ENCODE data around the gene VPS37B. TPM values are rescaled to one million over a fixed set of nuclear protein-coding genes. Genes with fewer than 3 reads are reported as not detected.

Gene VPS37B
- total RNA-seq, 1 experiment from 2014 or later = 12.3 TPM

DNA sequence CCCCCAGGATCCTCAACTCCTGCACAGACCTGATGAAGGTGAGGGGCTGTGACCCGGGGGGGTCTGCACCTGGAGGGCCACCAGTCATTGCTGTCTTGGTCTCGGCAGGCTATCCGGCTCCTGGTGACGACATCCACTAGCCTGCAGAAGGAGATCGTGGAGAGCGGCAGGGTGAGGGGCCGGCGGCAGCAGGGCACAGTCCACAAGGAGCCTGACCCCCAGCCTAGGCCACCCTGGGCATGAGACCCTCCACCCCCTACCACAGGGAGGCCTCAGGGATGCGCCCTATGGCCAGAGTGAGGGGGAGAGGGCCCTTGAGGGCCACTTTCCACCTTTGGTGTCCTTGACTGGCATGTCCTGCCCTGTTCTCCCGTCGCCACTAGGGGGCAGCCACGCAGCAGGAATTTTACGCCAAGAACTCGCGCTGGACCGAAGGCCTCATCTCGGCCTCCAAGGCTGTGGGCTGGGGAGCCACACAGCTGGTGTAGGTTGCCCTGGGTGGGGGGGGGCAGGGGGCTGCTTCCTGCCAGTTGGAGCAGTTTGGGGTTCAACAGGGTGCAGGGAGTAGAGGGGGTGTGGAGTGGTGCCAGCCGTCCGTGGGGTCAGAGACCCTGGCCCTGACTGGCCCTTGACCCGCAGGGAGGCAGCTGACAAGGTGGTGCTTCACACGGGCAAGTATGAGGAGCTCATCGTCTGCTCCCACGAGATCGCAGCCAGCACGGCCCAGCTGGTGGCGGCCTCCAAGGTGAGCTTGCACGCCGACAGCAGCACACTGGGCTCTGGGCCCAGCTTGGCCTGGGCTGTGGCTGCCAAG, 35.7 kb downstream of the VPS37B start:
- H2BK5ac ChIP-seq (ENCODE audit: insufficient read length, low read length) = no peak overlapping the region
- H3K23ac ChIP-seq (ENCODE audit: insufficient read length, low read depth, low read length) = no peak overlapping the region
- no peak overlapping the region for H2AFZ ChIP-seq (ENCODE audit: low read length)
- H2AK5ac ChIP-seq (ENCODE audit: insufficient read length, low read length) = no peak overlapping the region
- H4K20me1 ChIP-seq (ENCODE audit: control insufficient read depth, insufficient read depth, insufficient read length) = no peaks in the 10 kb centered on the region
- H3K14ac ChIP-seq (ENCODE audit: insufficient read depth, low read length) = no peak overlapping the region
- TF ChIP-seq, protein P1, sequence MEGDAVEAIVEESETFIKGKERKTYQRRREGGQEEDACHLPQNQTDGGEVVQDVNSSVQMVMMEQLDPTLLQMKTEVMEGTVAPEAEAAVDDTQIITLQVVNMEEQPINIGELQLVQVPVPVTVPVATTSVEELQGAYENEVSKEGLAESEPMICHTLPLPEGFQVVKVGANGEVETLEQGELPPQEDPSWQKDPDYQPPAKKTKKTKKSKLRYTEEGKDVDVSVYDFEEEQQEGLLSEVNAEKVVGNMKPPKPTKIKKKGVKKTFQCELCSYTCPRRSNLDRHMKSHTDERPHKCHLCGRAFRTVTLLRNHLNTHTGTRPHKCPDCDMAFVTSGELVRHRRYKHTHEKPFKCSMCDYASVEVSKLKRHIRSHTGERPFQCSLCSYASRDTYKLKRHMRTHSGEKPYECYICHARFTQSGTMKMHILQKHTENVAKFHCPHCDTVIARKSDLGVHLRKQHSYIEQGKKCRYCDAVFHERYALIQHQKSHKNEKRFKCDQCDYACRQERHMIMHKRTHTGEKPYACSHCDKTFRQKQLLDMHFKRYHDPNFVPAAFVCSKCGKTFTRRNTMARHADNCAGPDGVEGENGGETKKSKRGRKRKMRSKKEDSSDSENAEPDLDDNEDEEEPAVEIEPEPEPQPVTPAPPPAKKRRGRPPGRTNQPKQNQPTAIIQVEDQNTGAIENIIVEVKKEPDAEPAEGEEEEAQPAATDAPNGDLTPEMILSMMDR (conservative IDR thresholded peaks at IDR 0.05) = peak; percentile 90
- no peak overlapping the region for H3K4ac ChIP-seq (ENCODE audit: low read depth, low read length)
- H3K27me3 Mint-ChIP-seq (ENCODE audit: low read depth) = peaks cover 32% of the 10 kb centered on the region
- no peak overlapping the region for H2BK12ac ChIP-seq (ENCODE audit: insufficient read length, low read depth, low read length)
- DNase-seq = peak; percentile 87
- H3K79me2 ChIP-seq (ENCODE audit: insufficient read depth, low read length) = no peaks in the 10 kb centered on the region
- no peaks in the 10 kb centered on the region for H3K79me1 ChIP-seq (ENCODE audit: insufficient read depth, low read depth, low read length, poor library complexity, severe bottlenecking)
- H3K27me3 ChIP-seq (ENCODE audit: insufficient read depth, low read length) = no peaks in the 10 kb centered on the region
- no peak overlapping the region for H3T11ph ChIP-seq (ENCODE audit: low read length)
- no peak overlapping the region for H3K27ac Mint-ChIP-seq
- H4K5ac ChIP-seq (ENCODE audit: insufficient read length, low read depth, low read length) = no peak overlapping the region
- H3K4me1 ChIP-seq (ENCODE audit: insufficient read depth, low read length) = no peaks in the 10 kb centered on the region
- H2BK15ac ChIP-seq (ENCODE audit: low read depth, low read length) = no peak overlapping the region
- H2BK20ac ChIP-seq (ENCODE audit: low read depth, low read length, poor library complexity, severe bottlenecking) = no peak overlapping the region
- H4K8ac ChIP-seq (replicated peaks; ENCODE audit: insufficient read length, low read depth, low read length) = no peak overlapping the region
- H4K91ac ChIP-seq (ENCODE audit: insufficient read length, low read depth, low read length) = no peak overlapping the region
- H3K4me1 Mint-ChIP-seq = peaks cover 0 to 2% of the 10 kb centered on the region in 2 experiments; a peak in 1 of 4 replicates
- no peaks in the 10 kb centered on the region for H3K23me2 ChIP-seq (ENCODE audit: insufficient read length, low read depth, low read length, poor library complexity, severe bottlenecking)
- no CpG with 5 or more reads among the region's 28 CpGs for WGBS (ENCODE audit: extremely low coverage, insufficient read length, low lambda C conversion rate)
- H3K36me3 Mint-ChIP-seq (ENCODE audit: insufficient read depth in 1 of 3, low read depth in 3 of 3) = peaks cover 0 to 6% (median 0%) of the 10 kb centered on the region in 3 experiments; a peak in 3 of 7 replicates
- peak overlapping the region in 1 of 2 experiments; percentile 32; a peak in 1 of 5 replicates for H3K4me3 Mint-ChIP-seq
- H3K9me3 Mint-ChIP-seq = no peaks in the 10 kb centered on the region
- no peak overlapping the region for H3K9ac ChIP-seq (ENCODE audit: extremely low read depth, insufficient read length, low read length)
- no peak overlapping the region for H2BK120ac ChIP-seq (ENCODE audit: low read depth, low read length, poor library complexity, severe bottlenecking)
- no peak overlapping the region for H3K27ac ChIP-seq (ENCODE audit: insufficient read length, low read depth, low read length)
- no peak overlapping the region for H3K18ac ChIP-seq (ENCODE audit: insufficient read length, low read depth, low read length)
- no peak overlapping the region for H3K4me2 ChIP-seq (ENCODE audit: insufficient read depth, insufficient read length, low read length)
- no peaks in the 10 kb centered on the region for H3K9me3 ChIP-seq (ENCODE audit: control insufficient read depth, low read depth, low read length)
- no peak overlapping the region for H3K56ac ChIP-seq (ENCODE audit: insufficient read length, low read depth, low read length)
